ENCODE results near the gene GADD45A. TPM values are rescaled to one million over a fixed set of nuclear protein-coding genes. Genes with fewer than 3 reads are reported as not detected.
A peak's percentile ranks its signal among the peaks of the same experiment; 100 is the strongest.

Gene GADD45A
- polyA plus RNA-seq, 1 donor (not counting 4 experiments of a cell fraction or from before 2014, with no cell fraction given) = 151 TPM

- TF ChIP-seq EZH2 (IDR thresholded peaks at IDR 0.05; ENCODE audit: low read length) (no peak), CTCF (optimal IDR thresholded peaks at IDR 0.05 in 1 of 3, IDR thresholded peaks at IDR 0.05 in 1 of 3, conservative IDR thresholded peaks at IDR 0.05 in 1 of 3; ENCODE audit: extremely low read depth in 1 of 3, insufficient read depth in 2 of 3, low read length in 3 of 3) (no peak)
- Histone ChIP-seq H4K20me1 (ENCODE audit: control insufficient read depth, extremely low read depth, insufficient read depth, low read length) (no peaks in the 10 kb centered on the region), H3K9ac (ENCODE audit: control insufficient read depth, extremely low read depth, insufficient read depth, low read length) (no peak overlapping the region), H2AFZ (ENCODE audit: control insufficient read depth, low read length) (no peak overlapping the region), H3K79me2 (ENCODE audit: control insufficient read depth, insufficient read depth, low read length) (peaks cover 54% of the 10 kb centered on the region), H3K9me1 (ENCODE audit: control insufficient read depth, extremely low read depth, insufficient read depth, low read length) (no peaks in the 10 kb centered on the region), H3K27me3 (ENCODE audit: control insufficient read depth, extremely low read depth, insufficient read depth, low read length) (no peaks in the 10 kb centered on the region), H3K27ac (ENCODE audit: control insufficient read depth, insufficient read depth, low read length) (no peak overlapping the region), H3K4me3 (ENCODE audit: control insufficient read depth in 2 of 3, extremely low read depth in 1 of 3, insufficient read depth in 2 of 3, low read depth in 1 of 3, low read length in 3 of 3) (no peak overlapping the region), H3K36me3 (ENCODE audit: control insufficient read depth in 2 of 2, extremely low read depth in 1 of 2, insufficient read depth in 2 of 2, low read length in 2 of 2) (peaks cover 2 to 7% of the 10 kb centered on the region in 2 experiments), H3K4me1 (ENCODE audit: control insufficient read depth, extremely low read depth, insufficient read depth, low read length) (peaks cover 28% of the 10 kb centered on the region), H3K9me3 (ENCODE audit: control insufficient read depth, low read depth, low read length) (no peaks in the 10 kb centered on the region), H3K4me2 (ENCODE audit: control insufficient read depth, extremely low read depth, insufficient read depth, low read depth, low read length) (no peak overlapping the region)
- dilution Hi-C loops (cut with MboI; ENCODE audit: extremely low pct_ligation_motif_present, low sequenced_read_pairs) = no loop called here
- no peak for FAIRE-seq
- DNase-seq (ENCODE audit: low read depth, low spot score) = no peak
Observed at GRCh38 chr1:67733681-67734322, 48.8 kb downstream of the GADD45A start.

GRCh38 chr1:67734323-67734690 is 49.3 kb downstream of the GADD45A start:
- H3K4me3 ChIP-seq (ENCODE audit: control insufficient read depth in 2 of 3, extremely low read depth in 1 of 3, insufficient read depth in 2 of 3, low read depth in 1 of 3, low read length in 3 of 3) = no peak overlapping the region
- H3K9me3 ChIP-seq (ENCODE audit: control insufficient read depth, low read depth, low read length) = no peaks in the 10 kb centered on the region
- FAIRE-seq (no peak), DNase-seq (ENCODE audit: low read depth, low spot score) (no peak)
- TF ChIP-seq EZH2 (IDR thresholded peaks at IDR 0.05; ENCODE audit: low read length) = no peak
- peaks cover 53% of the 10 kb centered on the region for H3K79me2 ChIP-seq (ENCODE audit: control insufficient read depth, insufficient read depth, low read length)
- H3K27me3 ChIP-seq (ENCODE audit: control insufficient read depth, extremely low read depth, insufficient read depth, low read length) = no peaks in the 10 kb centered on the region
- H3K27ac ChIP-seq (ENCODE audit: control insufficient read depth, insufficient read depth, low read length) = no peak overlapping the region
- no peak overlapping the region for H2AFZ ChIP-seq (ENCODE audit: control insufficient read depth, low read length)
- H3K4me2 ChIP-seq (ENCODE audit: control insufficient read depth, extremely low read depth, insufficient read depth, low read depth, low read length) = no peak overlapping the region
- H3K36me3 ChIP-seq (ENCODE audit: control insufficient read depth in 2 of 2, extremely low read depth in 1 of 2, insufficient read depth in 2 of 2, low read length in 2 of 2) = peaks cover 2 to 7% of the 10 kb centered on the region in 2 experiments
- no peak overlapping the region for H3K9ac ChIP-seq (ENCODE audit: control insufficient read depth, extremely low read depth, insufficient read depth, low read length)
- peaks cover 33% of the 10 kb centered on the region for H3K4me1 ChIP-seq (ENCODE audit: control insufficient read depth, extremely low read depth, insufficient read depth, low read length)
- dilution Hi-C loops (cut with MboI; ENCODE audit: extremely low pct_ligation_motif_present, low sequenced_read_pairs) = no loop called here
- H3K9me1 ChIP-seq (ENCODE audit: control insufficient read depth, extremely low read depth, insufficient read depth, low read length) = no peaks in the 10 kb centered on the region
- no peaks in the 10 kb centered on the region for H4K20me1 ChIP-seq (ENCODE audit: control insufficient read depth, extremely low read depth, insufficient read depth, low read length)

- DNase-seq (ENCODE audit: low read depth, low spot score) (no peak), FAIRE-seq (no peak)
- peaks cover 3 to 10% of the 10 kb centered on the region in 2 experiments for H3K36me3 ChIP-seq (ENCODE audit: control insufficient read depth in 2 of 2, extremely low read depth in 1 of 2, insufficient read depth in 2 of 2, low read length in 2 of 2)
- H3K27me3 ChIP-seq (ENCODE audit: control insufficient read depth, extremely low read depth, insufficient read depth, low read length) = no peaks in the 10 kb centered on the region
- H3K79me2 ChIP-seq (ENCODE audit: control insufficient read depth, insufficient read depth, low read length) = peaks cover 48% of the 10 kb centered on the region
- no peaks in the 10 kb centered on the region for H3K9me3 ChIP-seq (ENCODE audit: control insufficient read depth, low read depth, low read length)
- no peak overlapping the region for H2AFZ ChIP-seq (ENCODE audit: control insufficient read depth, low read length)
- dilution Hi-C loops (cut with MboI; ENCODE audit: extremely low pct_ligation_motif_present, low sequenced_read_pairs) = no loop called here
- H3K9ac ChIP-seq (ENCODE audit: control insufficient read depth, extremely low read depth, insufficient read depth, low read length) = no peak overlapping the region
- no peak overlapping the region for H3K4me3 ChIP-seq (ENCODE audit: control insufficient read depth in 2 of 3, extremely low read depth in 1 of 3, insufficient read depth in 2 of 3, low read depth in 1 of 3, low read length in 3 of 3)
- no peaks in the 10 kb centered on the region for H3K9me1 ChIP-seq (ENCODE audit: control insufficient read depth, extremely low read depth, insufficient read depth, low read length)
- peaks cover 33% of the 10 kb centered on the region for H3K4me1 ChIP-seq (ENCODE audit: control insufficient read depth, extremely low read depth, insufficient read depth, low read length)
- H3K4me2 ChIP-seq (ENCODE audit: control insufficient read depth, extremely low read depth, insufficient read depth, low read depth, low read length) = no peak overlapping the region
- TF ChIP-seq CTCF (optimal IDR thresholded peaks at IDR 0.05 in 1 of 3, IDR thresholded peaks at IDR 0.05 in 1 of 3, conservative IDR thresholded peaks at IDR 0.05 in 1 of 3; ENCODE audit: extremely low read depth in 1 of 3, insufficient read depth in 2 of 3, low read length in 3 of 3) = no peak
- no peak for TF ChIP-seq EZH2 (IDR thresholded peaks at IDR 0.05; ENCODE audit: low read length)
- H3K27ac ChIP-seq (ENCODE audit: control insufficient read depth, insufficient read depth, low read length) = peak overlapping the region; percentile 87
- no peaks in the 10 kb centered on the region for H4K20me1 ChIP-seq (ENCODE audit: control insufficient read depth, extremely low read depth, insufficient read depth, low read length)
Observed at GRCh38 chr1:67735206-67735605, 50.2 kb downstream of the GADD45A start.

Measured in keratinocyte (primary cell).